DOHH2 (cell line): ENCODE measurements around the gene SEC61A1.

Source experiments
- H3F3A ChIP-seq: fragments of 200-600 bp; sonication (generic), shearing (Covaris generic); 2 replicates; pipeline ENCODE4 v1.6.0; 2016; ENCODE audit warnings: antibody characterized with exemption, mild to moderate bottlenecking; ENCODE audit not compliant: control insufficient read depth, insufficient read depth
- H3K27ac ChIP-seq: fragments of 200-600 bp; sonication (generic); 2 replicates; pipeline ENCODE4 v1.5.1; 2014; ENCODE audit warnings: low read depth, mild to moderate bottlenecking, low read length, moderate library complexity
- H3K27me3 ChIP-seq: fragments of 200-600 bp; sonication (generic); 2 replicates; pipeline ENCODE4 v1.6.1; 2014; ENCODE audit warnings: mild to moderate bottlenecking, low read length, mixed read lengths; ENCODE audit not compliant: control insufficient read depth
- H3K36me3 ChIP-seq: fragments of 200-600 bp; sonication (generic); 2 replicates; pipeline ENCODE4 v1.6.1; 2014; ENCODE audit warnings: mild to moderate bottlenecking, low read length, moderate library complexity, mixed read lengths; ENCODE audit not compliant: control insufficient read depth
- H3K4me1 ChIP-seq: fragments of 200-600 bp; sonication (generic); 2 replicates; pipeline ENCODE4 v1.6.1; 2014; ENCODE audit warnings: mild to moderate bottlenecking, low read length, mixed read lengths; ENCODE audit not compliant: control insufficient read depth
- H3K4me2 ChIP-seq: fragments of 200-600 bp; sonication (generic); 2 replicates; pipeline ENCODE4 v1.6.0; 2014; ENCODE audit warnings: mild to moderate bottlenecking, low read length, moderate library complexity
- H3K4me3 ChIP-seq: fragments of 200-600 bp; sonication (generic); 2 replicates; pipeline ENCODE4 v1.5.1; 2014; ENCODE audit warnings: mild to moderate bottlenecking, low read length, mixed read lengths
- H3K79me2 ChIP-seq: fragments of 200-600 bp; sonication (generic); 2 replicates; pipeline ENCODE4 v1.6.1; 2014; ENCODE audit warnings: mild to moderate bottlenecking, low read length, mixed read lengths; ENCODE audit not compliant: control insufficient read depth
- H3K9me2 ChIP-seq: fragments of 200-600 bp; sonication (generic); replicated peaks from 2 replicates; pipeline ENCODE4 v1.6.1; 2014; ENCODE audit warnings: mild to moderate bottlenecking, low read length, mixed read lengths; ENCODE audit not compliant: control insufficient read depth
- H3K9me3 ChIP-seq: fragments of 200-600 bp; sonication (generic); 2 replicates; pipeline ENCODE4 v1.6.1; 2014; ENCODE audit warnings: antibody characterized with exemption, low read length, mixed read lengths; ENCODE audit not compliant: control insufficient read depth, insufficient read depth
- H4K20me1 ChIP-seq: fragments of 200-600 bp; sonication (generic); 2 replicates; pipeline ENCODE4 v1.6.0; 2014; ENCODE audit warnings: low read depth, mild to moderate bottlenecking, antibody characterized with exemption, low read length, moderate library complexity; ENCODE audit not compliant: control insufficient read depth, insufficient read depth
- CTCF ChIP-seq: fragments of 200-600 bp; sonication (generic); IDR thresholded peaks from one replicate; pipeline ENCODE4 v1.5.1; 2014; ENCODE audit warnings: antibody characterized with exemption, mild to moderate bottlenecking, low read depth, low read length; ENCODE audit not compliant: poor library complexity, severe bottlenecking
- EZH2phosphoT487 ChIP-seq: fragments of 200-600 bp; sonication (generic); IDR thresholded peaks from 2 replicates; pipeline ENCODE4 v1.6.1; 2017; ENCODE audit warnings: borderline replicate concordance, mild to moderate bottlenecking, antibody characterized with exemption, low read length, moderate library complexity, mixed read lengths

Gene SEC61A1

GRCh38 chr3:128041344-128041743, 10.9 kb upstream of the SEC61A1 start:
- Histone ChIP-seq H3F3A (no peaks in the 10 kb centered on the region), H3K27ac (no peak overlapping the region), H4K20me1 (no peaks in the 10 kb centered on the region), H3K4me3 (no peak overlapping the region), H3K4me2 (no peak overlapping the region), H3K27me3 (peaks cover 28% of the 10 kb centered on the region), H3K36me3 (no peaks in the 10 kb centered on the region), H3K4me1 (no peaks in the 10 kb centered on the region), H3K9me3 (no peaks in the 10 kb centered on the region), H3K9me2 (no peaks in the 10 kb centered on the region), H3K79me2 (no peaks in the 10 kb centered on the region)
- no peak for TF ChIP-seq EZH2phosphoT487
- no peak for TF ChIP-seq CTCF

- H3K4me1 ChIP-seq: peaks cover 34% of the 10 kb centered on the region
- peaks cover 5% of the 10 kb centered on the region for H3F3A ChIP-seq
- no peak overlapping the region for H3K27ac ChIP-seq
- no peaks in the 10 kb centered on the region for H3K9me3 ChIP-seq
- no peaks in the 10 kb centered on the region for H3K27me3 ChIP-seq
- H3K9me2 ChIP-seq: no peaks in the 10 kb centered on the region
- H3K4me2 ChIP-seq: peak overlapping the region; percentile 79; the same call in 1 of the 2 replicates
- H4K20me1 ChIP-seq: peaks cover 8% of the 10 kb centered on the region; the same call in 1 of the 2 replicates
- no peak overlapping the region for H3K4me3 ChIP-seq
- H3K36me3 ChIP-seq: peaks cover 33% of the 10 kb centered on the region
- TF ChIP-seq EZH2phosphoT487 (no peak), CTCF (no peak)
- H3K79me2 ChIP-seq: peaks cover 45% of the 10 kb centered on the region
Observed at GRCh38 chr3:128050597-128050996, 1.6 kb upstream of the SEC61A1 start.

GRCh38 chr3:128051459-128051836, 789 bp upstream of the SEC61A1 start:
- peaks cover 53% of the 10 kb centered on the region for H3K79me2 ChIP-seq
- H3K4me2 ChIP-seq: peak overlapping the region; percentile 79
- H3K36me3 ChIP-seq: peaks cover 41% of the 10 kb centered on the region
- H3K4me3 ChIP-seq: peak overlapping the region; percentile 89
- peaks cover 5% of the 10 kb centered on the region for H3F3A ChIP-seq
- H3K27ac ChIP-seq: no peak overlapping the region
- no peaks in the 10 kb centered on the region for H3K9me2 ChIP-seq
- peaks cover 36% of the 10 kb centered on the region for H3K4me1 ChIP-seq
- no peaks in the 10 kb centered on the region for H3K27me3 ChIP-seq
- peaks cover 8% of the 10 kb centered on the region; the same call in 1 of the 2 replicates for H4K20me1 ChIP-seq
- no peaks in the 10 kb centered on the region for H3K9me3 ChIP-seq
- TF ChIP-seq EZH2phosphoT487: no peak
- TF ChIP-seq CTCF: no peak
